Ovary (tissue), 9 donors: ENCODE data around the gene EXOC2. TPM values are rescaled to one million over a fixed set of nuclear protein-coding genes. Genes with fewer than 3 reads are reported as not detected.
"Not testable (repeated sequence)": the region's sequence is repeated elsewhere in the genome, so short reads cannot be mapped to it uniquely, and the experiment has no call there.

Experiments
- DNase-seq, 5 donors: peaks; one replicate each; pipeline ENCODE4 v3.0.0-alpha.2; 2019 to 2020
- H3K27ac ChIP-seq, 2 donors: fragments of 200-600 bp; one replicate each; pipeline versions ENCODE4 v1.5.1 to v1.8.0; 2019 to 2022
- H3K27me3 ChIP-seq: fragments of 200-600 bp; one replicate; pipeline ENCODE4 v1.8.0; 2022
- H3K36me3 ChIP-seq: fragments of 200-600 bp; sonication (generic); one replicate; pipeline ENCODE4 v1.5.1; 2019
- H3K4me1 ChIP-seq: one replicate; pipeline ENCODE4 v1.8.1; 2013; ENCODE audit warnings: mild to moderate bottlenecking, moderate library complexity; ENCODE audit not compliant: insufficient read depth
- H3K4me3 ChIP-seq: fragments of 200-600 bp; sonication (generic); one replicate; pipeline ENCODE4 v1.5.1; 2017
- H3K9me3 ChIP-seq, 2 donors: fragments of 200-600 bp in 1 of 2; sonication (generic) in 1 of 2; one replicate each; pipeline versions ENCODE4 v1.5.1 to v1.8.1; 2013 to 2019; ENCODE audit warnings: mild to moderate bottlenecking in 1 of 2, moderate library complexity in 1 of 2
- CTCF ChIP-seq, 3 donors: fragments of 450-650 bp in 2 of 3; fragments of 200-600 bp in 1 of 3; IDR thresholded peaks; one replicate each; pipeline versions ENCODE4 v1.5.1 to v1.8.0; 2016 to 2022; ENCODE audit warnings: antibody characterized with exemption in 3 of 3, mild to moderate bottlenecking in 1 of 3
- EP300 ChIP-seq: sonication (generic); formaldehyde crosslinking; IDR thresholded peaks from one replicate; pipeline ENCODE4 v1.6.1; 2017; ENCODE audit warnings: antibody characterized with exemption
- POLR2A ChIP-seq: fragments of 450-650 bp; IDR thresholded peaks from one replicate; pipeline ENCODE4 v1.6.1; 2017; ENCODE audit warnings: antibody characterized with exemption, mild to moderate bottlenecking, moderate library complexity
- WGBS, 3 donors: extraction: QIAGEN DNeasy Blood & Tissue Kit in 1 of 3; methylation state at CpG; one replicate each; pipeline versions ENCODE4 v1.1.5 to v1.1.7; 2013 to 2017; 5-methylcytosine and 5-hydroxymethylcytosine counted together
- intact Hi-C, 4 donors: fragments of 100-400 bp; cut with DNase I; formaldehyde crosslinking; loops; one replicate each; pipeline versions ENCODE4 v1.11.0 to v1.15.1; 2022 to 2023
- polyA plus RNA-seq, 2 donors: library from polyadenylated mRNA; stranded (reverse); fragments of 200-250 nt in 1 of 2; fragments of 350-450 nt in 1 of 2; fragmentation: Illumina TruSeq in 1 of 2; extraction: RNeasy Lipid Tissue Mini Kit (QIAGEN cat#74804) in 1 of 2; gene quantifications; one replicate each; pipeline ENCODE4 v1.2.3, GENCODE V29; 2013 to 2014
- total RNA-seq, 7 donors: library from RNA; depleted of rRNA in 2 of 7; stranded (reverse); fragments of >200 nt in 2 of 7; fragmentation: NEBNext Ultra II Directional in 3 of 7; extraction: Animal tissue kit (Norgen Biotek cat#: 25700) in 3 of 7; gene quantifications; one replicate each; pipeline versions ENCODE4 v1.1.0 to v1.2.4, GENCODE V29; 2016 to 2023
- donor health status: DM: no; HTN: no; CAD: no; lungs with moderate emphysema.
- donor health status: DM: no; HTN: no; CAD: no.
- donor health status: Bipolar disorder and iron deficiency.
- donor health status: DM: yes; HTN: yes; CAD: no.
- donor health status: DM: no; HTN: no; CAD: no.
- donor health status: DM: yes; HTN: yes; CAD: no.

The EXOC2 gene
- total and polyA plus RNA-seq, 9 donors, result 7.5 to 17.3 (median 14.2) TPM

GRCh38 chr6:568954-569523, 123.9 kb downstream of the EXOC2 start:
- H3K36me3 ChIP-seq, result no peaks in the 10 kb centered on the region
- DNase-seq, result no peak
- intact Hi-C loops, result no loop called here
- H3K4me1 ChIP-seq, result no peaks in the 10 kb centered on the region
- H3K27me3 ChIP-seq, result no peaks in the 10 kb centered on the region
- 78 to 88% (median 80%) methylated on average over 6 of the region's 6 CpGs for whole genome bisulfite sequencing, 3 donors
- H3K9me3 ChIP-seq, result no peaks in the 10 kb centered on the region
- H3K27ac ChIP-seq, result no peak overlapping the region
- H3K4me3 ChIP-seq, result no peak overlapping the region
- TF ChIP-seq POLR2A (no peak), CTCF (IDR thresholded peaks at IDR 0.05) (no peak), EP300 (no peak)

GRCh38 chr6:568085-568484, 124.9 kb downstream of the EXOC2 start:
- Histone ChIP-seq H3K27me3 (no peaks in the 10 kb centered on the region), H3K36me3 (no peaks in the 10 kb centered on the region), H3K4me1 (no peaks in the 10 kb centered on the region), H3K9me3 (no peaks in the 10 kb centered on the region), H3K4me3 (no peak overlapping the region), H3K27ac (no peak overlapping the region)
- intact Hi-C loops, result no loop called here
- 86 to 88% (median 87%) methylated on average over 9 of the region's 9 CpGs for WGBS, 3 donors
- DNase-seq, result no peak
- TF ChIP-seq CTCF (IDR thresholded peaks at IDR 0.05), result no peak
- TF ChIP-seq EP300, result no peak
- no peak for TF ChIP-seq POLR2A

- DNase-seq, result no peak
- Histone ChIP-seq H3K27ac (no peak overlapping the region), H3K4me1 (no peaks in the 10 kb centered on the region), H3K4me3 (no peak overlapping the region), H3K27me3 (no peaks in the 10 kb centered on the region), H3K36me3 (no peaks in the 10 kb centered on the region), H3K9me3 (no peaks in the 10 kb centered on the region)
- no peak for TF ChIP-seq EP300
- TF ChIP-seq POLR2A, result no peak
- no peak for TF ChIP-seq CTCF (IDR thresholded peaks at IDR 0.05)
- 96% methylated on average over 13 of the region's 13 CpGs for WGBS, 3 donors
- intact Hi-C loops, result no loop called here
Observed at GRCh38 chr6:563863-564262, 129.1 kb downstream of the EXOC2 start.

- Histone ChIP-seq H3K36me3 (no peaks in the 10 kb centered on the region), H3K27me3 (no peaks in the 10 kb centered on the region), H3K27ac (no peak overlapping the region), H3K4me3 (no peak overlapping the region), H3K9me3 (no peaks in the 10 kb centered on the region), H3K4me1 (no peaks in the 10 kb centered on the region)
- 34 to 50% (median 41%) methylated on average over 15 of the region's 15 CpGs for WGBS, 3 donors
- intact Hi-C loops, result no loop called here
- DNase-seq, result peak in 2 of 5 donors; percentile 21 to 45
- no peak for TF ChIP-seq EP300
Observed at GRCh38 chr6:562052-562676, 130.8 kb downstream of the EXOC2 start.

- H3K36me3 ChIP-seq, intact Hi-C loops, H3K27me3 ChIP-seq, H3K9me3 ChIP-seq, H3K4me3 ChIP-seq, DNase-seq, H3K27ac ChIP-seq, H3K4me1 ChIP-seq: not testable (repeated sequence)
- WGBS, 3 donors, result 93 to 97% (median 96%) methylated on average over 7 of the region's 7 CpGs
Observed at GRCh38 chr6:561335-561734, 131.6 kb downstream of the EXOC2 start.
